PC-3 (cell line): ENCODE results near the gene CCDC167. TPM values are rescaled to one million over a fixed set of nuclear protein-coding genes. Genes with fewer than 3 reads are reported as not detected.

Experiments
- ATAC-seq: fragments of 200-7000 bp; cut with Tn5 transposase; 2 replicates; pipeline ENCODE4 v1.9.1; 2020; ENCODE audit warnings: mild to moderate bottlenecking, moderate library complexity
- BruUV-seq: library from RNA; stranded (reverse); fragments of 400-500 nt; replicated peaks from 2 replicates; lab custom pipeline; 2021; lab: Mats Ljungman, UMichigan
- CTCF ChIA-PET: fragments of 300-600 bp; sonication (Branson Sonifier 250); formaldehyde crosslinking; loops from one replicate; lab custom pipeline; 2022; ENCODE audit warnings: antibody characterized with exemption; lab: Charles Lee
- POLR2A ChIA-PET: fragments of 300-600 bp; sonication (Branson Sonifier 250); formaldehyde crosslinking; loops from one replicate; lab custom pipeline; 2022; ENCODE audit warnings: antibody characterized with exemption; ENCODE audit not compliant: unreplicated experiment; lab: Charles Lee
- DNase-seq: peaks from one replicate; pipeline ENCODE4 v3.0.0-alpha.2; 2015
- H2AFZ ChIP-seq: fragments of 300-600 bp; sonication (generic); 2 replicates; pipeline ENCODE4 v1.6.0; 2016; ENCODE audit warnings: antibody characterized with exemption, low read length
- H3F3A ChIP-seq: fragments of 300-600 bp; sonication (generic); one replicate; pipeline ENCODE4 v1.6.0; 2017; ENCODE audit warnings: antibody characterized with exemption, low read length, control low read depth, mild to moderate bottlenecking; ENCODE audit not compliant: unreplicated experiment
- H3K27ac ChIP-seq: fragments of 300-600 bp; sonication (generic); 2 replicates; pipeline ENCODE4 v1.5.1; 2016; ENCODE audit warnings: mild to moderate bottlenecking, low read length
- H3K27me3 ChIP-seq: fragments of 300-600 bp; sonication (generic); 2 replicates; pipeline ENCODE4 v1.6.1; 2016; ENCODE audit warnings: low read length, mixed read lengths
- H3K36me3 ChIP-seq: fragments of 300-600 bp; sonication (generic); 2 replicates; pipeline ENCODE4 v1.6.1; 2016; ENCODE audit warnings: low read depth, mixed run types, low read length, mixed read lengths
- H3K4me1 ChIP-seq: fragments of 300-600 bp; sonication (generic); 2 replicates; pipeline ENCODE4 v1.5.1; 2016; ENCODE audit warnings: low read length; ENCODE audit not compliant: insufficient read depth
- H3K4me2 ChIP-seq: fragments of 300-600 bp; sonication (generic); 2 replicates; pipeline ENCODE4 v1.6.0; 2016; ENCODE audit warnings: low read length
- H3K4me3 ChIP-seq: fragments of 300-600 bp; sonication (generic); 2 replicates; pipeline ENCODE4 v1.5.1; 2016; ENCODE audit warnings: mild to moderate bottlenecking, low read length, mixed read lengths
- H3K79me2 ChIP-seq: fragments of 300-600 bp; sonication (generic); 2 replicates; pipeline ENCODE4 v1.6.1; 2017; ENCODE audit warnings: low read length, mixed read lengths
- H3K9ac ChIP-seq: fragments of 300-600 bp; sonication (generic); 2 replicates; pipeline ENCODE4 v1.6.0; 2016; ENCODE audit warnings: mild to moderate bottlenecking, low read length
- H3K9me2 ChIP-seq: fragments of 300-600 bp; sonication (generic); replicated peaks from 2 replicates; pipeline ENCODE4 v1.6.1; 2016; ENCODE audit warnings: mixed run types, low read length, mixed read lengths
- H3K9me3 ChIP-seq: fragments of 300-600 bp; sonication (generic); 2 replicates; pipeline ENCODE4 v1.6.1; 2016; ENCODE audit warnings: low read length, mixed read lengths
- H4K20me1 ChIP-seq: fragments of 300-600 bp; sonication (generic); 2 replicates; pipeline ENCODE4 v1.6.1; 2016; ENCODE audit warnings: low read length, mixed read lengths
- EZH2 ChIP-seq: fragments of 300-600 bp; sonication (generic); IDR thresholded peaks from one replicate; pipeline ENCODE4 v1.6.1; 2017; ENCODE audit warnings: antibody characterized with exemption, mild to moderate bottlenecking, low read length; ENCODE audit not compliant: unreplicated experiment
- EZH2phosphoT487 ChIP-seq: fragments of 300-600 bp; sonication (generic); IDR thresholded peaks from 2 replicates; pipeline ENCODE4 v1.6.1; 2018; ENCODE audit warnings: mild to moderate bottlenecking, antibody characterized with exemption, low read length, borderline replicate concordance
- intact Hi-C: fragments of 100-400 bp; cut with micrococcal nuclease; formaldehyde crosslinking; loops from 2 replicates; pipeline ENCODE4 v1.9.0; 2023
- total RNA-seq: library from RNA; depleted of rRNA; stranded (reverse); fragments of >200 nt; gene quantifications from 2 replicates; pipeline ENCODE4 v1.2.3, GENCODE V29; 2014
- TF ChIP-seq, protein P1 (sequence below): fragments of 300-600 bp; sonication (generic); conservative IDR thresholded peaks from 2 replicates; pipeline ENCODE4 v1.5.1; 2017; ENCODE audit warnings: antibody characterized with exemption, low read depth, mild to moderate bottlenecking, low read length

CCDC167 gene
- total RNA-seq, 1 experiment from 2014 or later, result 56.9 TPM

- ATAC-seq (peak; percentile 22; the same call in 1 of the 2 replicates), DNase-seq (peak; percentile 54)
- no peak overlapping the region for H3K4me3 ChIP-seq
- H3K9me2 ChIP-seq, result no peaks in the 10 kb centered on the region
- H3K79me2 ChIP-seq, result no peaks in the 10 kb centered on the region
- peaks cover 10% of the 10 kb centered on the region for H3K4me1 ChIP-seq
- no peak overlapping the region for H3K4me2 ChIP-seq
- no peak overlapping the region for H3K27ac ChIP-seq
- TF ChIP-seq, protein P1, sequence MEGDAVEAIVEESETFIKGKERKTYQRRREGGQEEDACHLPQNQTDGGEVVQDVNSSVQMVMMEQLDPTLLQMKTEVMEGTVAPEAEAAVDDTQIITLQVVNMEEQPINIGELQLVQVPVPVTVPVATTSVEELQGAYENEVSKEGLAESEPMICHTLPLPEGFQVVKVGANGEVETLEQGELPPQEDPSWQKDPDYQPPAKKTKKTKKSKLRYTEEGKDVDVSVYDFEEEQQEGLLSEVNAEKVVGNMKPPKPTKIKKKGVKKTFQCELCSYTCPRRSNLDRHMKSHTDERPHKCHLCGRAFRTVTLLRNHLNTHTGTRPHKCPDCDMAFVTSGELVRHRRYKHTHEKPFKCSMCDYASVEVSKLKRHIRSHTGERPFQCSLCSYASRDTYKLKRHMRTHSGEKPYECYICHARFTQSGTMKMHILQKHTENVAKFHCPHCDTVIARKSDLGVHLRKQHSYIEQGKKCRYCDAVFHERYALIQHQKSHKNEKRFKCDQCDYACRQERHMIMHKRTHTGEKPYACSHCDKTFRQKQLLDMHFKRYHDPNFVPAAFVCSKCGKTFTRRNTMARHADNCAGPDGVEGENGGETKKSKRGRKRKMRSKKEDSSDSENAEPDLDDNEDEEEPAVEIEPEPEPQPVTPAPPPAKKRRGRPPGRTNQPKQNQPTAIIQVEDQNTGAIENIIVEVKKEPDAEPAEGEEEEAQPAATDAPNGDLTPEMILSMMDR, result no peak
- TF ChIP-seq EZH2phosphoT487 (no peak), EZH2 (no peak)
- H3F3A ChIP-seq, result no peaks in the 10 kb centered on the region
- no peak overlapping the region for H2AFZ ChIP-seq
- H3K36me3 ChIP-seq, result no peaks in the 10 kb centered on the region
- H3K9me3 ChIP-seq, result no peaks in the 10 kb centered on the region
- ChIA-PET CTCF (interaction anchor here (0.6 kb wide), 1 partner anchor 1145 kb away, joined by 4 read pairs; no protein-coding TSS in a partner anchor), POLR2A (no interaction called here)
- intact Hi-C loops, result no loop called here
- H3K27me3 ChIP-seq, result peaks cover 8% of the 10 kb centered on the region; the same call in 1 of the 2 replicates
- no peaks in the 10 kb centered on the region for H4K20me1 ChIP-seq
- BruUV-seq, result no TSS peak
- no peak overlapping the region for H3K9ac ChIP-seq
These were observed 31.3 kb upstream of the CCDC167 start for GRCh38 chr6:37531026-37531425.

DNA sequence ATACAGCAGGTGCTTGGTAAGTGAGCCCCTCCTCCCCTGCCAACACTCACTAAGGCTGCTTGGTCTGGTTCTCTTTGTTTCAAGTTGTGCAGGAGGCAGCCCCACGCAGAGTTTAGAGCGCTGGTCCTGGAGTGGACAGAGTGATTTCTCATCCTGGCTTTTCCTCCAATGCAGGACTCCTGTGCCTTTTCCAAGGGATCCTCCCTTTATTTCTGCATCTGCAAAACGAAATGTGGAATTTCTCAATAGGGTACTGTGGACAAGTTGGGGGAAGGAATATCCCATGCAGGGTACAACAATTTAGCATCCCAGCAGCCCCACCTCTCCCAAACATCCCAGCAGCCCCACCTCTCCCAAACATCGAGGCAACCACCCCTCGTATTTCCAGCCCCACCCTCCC is 30.6 kb upstream of the CCDC167 start:
- H3K9me2 ChIP-seq, result no peaks in the 10 kb centered on the region
- intact Hi-C loops, result no loop called here
- H3K4me3 ChIP-seq, result no peak overlapping the region
- DNase-seq (no peak), ATAC-seq (no peak)
- H3K27me3 ChIP-seq, result peaks cover under 1% of the 10 kb centered on the region; the same call in 1 of the 2 replicates
- TF ChIP-seq EZH2phosphoT487, result no peak
- TF ChIP-seq, protein P1, result no peak
- no peak overlapping the region for H2AFZ ChIP-seq
- H3K79me2 ChIP-seq, result no peaks in the 10 kb centered on the region
- no peak overlapping the region for H3K9ac ChIP-seq
- POLR2A ChIA-PET, result no interaction called here
- no peaks in the 10 kb centered on the region for H4K20me1 ChIP-seq
- no peak overlapping the region for H3K27ac ChIP-seq
- BruUV-seq, result no TSS peak
- no peaks in the 10 kb centered on the region for H3F3A ChIP-seq
- CTCF ChIA-PET, result interaction anchor here (0.6 kb wide), 1 partner anchor 1145 kb away, joined by 4 read pairs; no protein-coding TSS in a partner anchor
- no peaks in the 10 kb centered on the region for H3K36me3 ChIP-seq
- H3K4me1 ChIP-seq, result peaks cover 10% of the 10 kb centered on the region
- no peaks in the 10 kb centered on the region for H3K9me3 ChIP-seq
- H3K4me2 ChIP-seq, result no peak overlapping the region

DNA sequence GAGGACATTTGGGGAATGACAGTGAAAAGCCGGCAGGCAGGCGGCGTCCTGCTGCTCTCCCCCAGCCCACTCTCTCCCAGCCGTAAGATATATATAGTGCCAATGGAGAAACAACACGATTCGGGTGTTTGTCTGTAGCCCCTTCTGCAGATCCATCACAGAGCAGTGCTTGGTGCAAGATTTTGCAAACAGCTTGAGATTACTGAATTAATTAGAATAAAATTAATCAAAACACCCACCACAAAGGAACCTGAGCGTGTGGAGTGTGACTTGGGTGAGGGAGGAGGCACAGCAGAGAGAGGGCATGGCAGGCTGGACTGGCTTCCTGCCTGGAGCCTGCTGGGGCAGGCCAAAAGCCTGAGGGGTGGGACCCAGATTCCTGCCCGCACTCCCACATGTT is 28.8 kb upstream of the CCDC167 start:
- Histone ChIP-seq H3K79me2 (no peaks in the 10 kb centered on the region), H3K4me3 (no peak overlapping the region), H3K4me1 (peaks cover 25% of the 10 kb centered on the region), H3K9ac (no peak overlapping the region), H4K20me1 (no peaks in the 10 kb centered on the region), H3F3A (peaks cover 10% of the 10 kb centered on the region), H3K9me2 (no peaks in the 10 kb centered on the region), H3K36me3 (no peaks in the 10 kb centered on the region), H3K27ac (no peak overlapping the region), H3K27me3 (no peaks in the 10 kb centered on the region; the same call in 1 of the 2 replicates), H3K9me3 (no peaks in the 10 kb centered on the region), H2AFZ (no peak overlapping the region), H3K4me2 (no peak overlapping the region)
- DNase-seq (no peak), ATAC-seq (no peak)
- POLR2A ChIA-PET, result no interaction called here
- intact Hi-C loops, result no loop called here
- TF ChIP-seq, protein P1, result no peak
- no peak for TF ChIP-seq EZH2
- TF ChIP-seq EZH2phosphoT487, result no peak
- CTCF ChIA-PET, result no interaction called here
- BruUV-seq, result no TSS peak
